SU-DHL-6 (cell line): ENCODE data around the gene CIBAR2.

Source experiments
- H2AFZ ChIP-seq: fragments of 200-600 bp; sonication (generic); 2 replicates; pipeline ENCODE4 v1.6.1; 2014; ENCODE audit warnings: low read depth, mild to moderate bottlenecking, moderate library complexity, mixed read lengths, antibody characterized with exemption, low read length; ENCODE audit not compliant: severe bottlenecking
- H3F3A ChIP-seq: fragments of 200-600 bp; shearing (Covaris generic); 2 replicates; pipeline ENCODE4 v1.6.0; 2016; ENCODE audit warnings: antibody characterized with exemption, mild to moderate bottlenecking; ENCODE audit not compliant: insufficient read depth
- H3K27ac ChIP-seq: fragments of 200-600 bp; sonication (generic); 2 replicates; pipeline ENCODE4 v1.5.1; 2016; ENCODE audit warnings: low read depth, mild to moderate bottlenecking, low read length, moderate library complexity, mixed read lengths
- H3K27me3 ChIP-seq: fragments of 200-600 bp; sonication (generic), shearing (Covaris generic); 2 replicates; pipeline ENCODE4 v1.6.0; 2014; ENCODE audit warnings: mild to moderate bottlenecking, low read length
- H3K36me3 ChIP-seq: fragments of 200-600 bp; sonication (generic); 2 replicates; pipeline ENCODE4 v1.6.1; 2014; ENCODE audit warnings: mild to moderate bottlenecking, low read length, mixed read lengths
- H3K4me2 ChIP-seq: fragments of 300-600, 200-600 bp; shearing (Covaris generic), sonication (generic); 2 replicates; pipeline ENCODE4 v1.6.0; 2014; ENCODE audit warnings: low read length, low read depth, mild to moderate bottlenecking; ENCODE audit not compliant: poor library complexity, severe bottlenecking
- H3K4me3 ChIP-seq: fragments of 200-600 bp; sonication (generic); 2 replicates; pipeline ENCODE4 v1.5.1; 2014; ENCODE audit warnings: antibody characterized with exemption, low read length, mild to moderate bottlenecking, mixed read lengths; ENCODE audit not compliant: insufficient read depth, poor library complexity, severe bottlenecking
- H3K79me2 ChIP-seq: fragments of 200-600 bp; sonication (generic); 2 replicates; pipeline ENCODE4 v1.6.1; 2014; ENCODE audit warnings: mild to moderate bottlenecking, low read length, moderate library complexity; ENCODE audit not compliant: insufficient read depth
- H3K9ac ChIP-seq: fragments of 200-600 bp; sonication (generic); 2 replicates; pipeline ENCODE4 v1.7.0; 2014; ENCODE audit warnings: mild to moderate bottlenecking, low read length
- H3K9me2 ChIP-seq: fragments of 200-600 bp; sonication (generic); replicated peaks from 2 replicates; pipeline ENCODE4 v1.6.1; 2014; ENCODE audit warnings: low read length; ENCODE audit not compliant: insufficient read depth
- H3K9me3 ChIP-seq: fragments of 200-600 bp; sonication (generic); 2 replicates; pipeline ENCODE4 v1.6.1; 2014; ENCODE audit warnings: low read length, mixed read lengths; ENCODE audit not compliant: insufficient read depth
- H4K20me1 ChIP-seq: fragments of 200-600 bp; sonication (generic); 2 replicates; pipeline ENCODE4 v1.6.1; 2014; ENCODE audit warnings: low read depth, mild to moderate bottlenecking, antibody characterized with exemption, low read length, moderate library complexity, mixed read lengths
- EZH2phosphoT487 ChIP-seq: fragments of 200-600 bp; sonication (generic), shearing (Covaris generic); conservative IDR thresholded peaks from 2 replicates; pipeline ENCODE4 v1.6.1; 2018; ENCODE audit warnings: mild to moderate bottlenecking, antibody characterized with exemption, low read length, moderate library complexity, mixed read lengths
- TF ChIP-seq, protein P1 (sequence below): fragments of 200-600 bp; sonication (generic); IDR thresholded peaks from one replicate; pipeline ENCODE4 v1.5.1; 2017; ENCODE audit warnings: antibody characterized with exemption, mild to moderate bottlenecking, low read length, moderate library complexity; ENCODE audit not compliant: insufficient read depth, poor library complexity, severe bottlenecking

The CIBAR2 gene

DNA sequence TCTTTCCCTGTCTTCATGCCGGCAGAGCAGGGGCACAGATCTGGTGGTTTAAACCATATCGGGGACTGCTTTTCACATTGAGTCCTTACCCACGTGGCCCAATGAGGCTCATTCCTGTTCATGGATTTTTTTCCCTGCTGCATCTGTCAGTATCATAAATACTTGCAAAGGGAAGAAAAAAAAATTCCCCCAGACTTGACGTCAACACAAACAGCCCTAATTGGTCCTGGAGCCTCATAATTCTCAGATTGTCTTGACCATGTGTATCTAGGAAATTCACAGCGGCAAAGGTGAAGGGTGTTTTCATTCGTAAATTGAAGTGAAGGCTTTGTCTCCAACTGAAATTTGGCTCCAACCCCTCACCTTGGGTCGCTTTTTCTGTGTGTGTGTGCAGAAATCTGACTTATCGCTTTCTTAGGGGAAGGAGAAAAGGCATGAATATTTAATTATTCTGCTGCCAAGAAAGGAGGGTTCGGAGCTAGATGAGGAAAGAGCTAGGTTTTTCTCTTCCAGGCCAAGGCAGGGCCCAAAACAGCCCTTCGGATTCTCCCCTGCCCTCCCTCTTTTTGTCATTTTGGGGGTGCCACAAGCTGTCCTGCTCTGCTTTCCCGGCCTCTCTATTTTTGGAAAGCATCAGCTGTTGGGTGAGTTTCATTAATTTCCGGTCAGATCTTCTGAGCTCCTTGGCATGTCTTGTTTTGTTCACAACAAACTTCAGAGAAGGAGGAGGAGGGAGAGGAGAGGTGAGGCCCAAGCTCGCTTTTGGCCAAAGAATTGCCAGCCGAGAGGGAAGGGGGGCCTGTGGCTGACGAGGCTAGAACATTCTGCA is 17.8 kb upstream of the CIBAR2 start:
- Histone ChIP-seq H2AFZ (no peak overlapping the region), H3K9me3 (no peaks in the 10 kb centered on the region), H4K20me1 (no peaks in the 10 kb centered on the region), H3K4me3 (no peak overlapping the region), H3K79me2 (no peaks in the 10 kb centered on the region), H3F3A (no peaks in the 10 kb centered on the region), H3K27me3 (no peaks in the 10 kb centered on the region), H3K27ac (no peak overlapping the region), H3K9me2 (no peaks in the 10 kb centered on the region), H3K4me2 (no peak overlapping the region), H3K9ac (no peak overlapping the region), H3K36me3 (no peaks in the 10 kb centered on the region)
- no peak for TF ChIP-seq EZH2phosphoT487
- TF ChIP-seq, protein P1, sequence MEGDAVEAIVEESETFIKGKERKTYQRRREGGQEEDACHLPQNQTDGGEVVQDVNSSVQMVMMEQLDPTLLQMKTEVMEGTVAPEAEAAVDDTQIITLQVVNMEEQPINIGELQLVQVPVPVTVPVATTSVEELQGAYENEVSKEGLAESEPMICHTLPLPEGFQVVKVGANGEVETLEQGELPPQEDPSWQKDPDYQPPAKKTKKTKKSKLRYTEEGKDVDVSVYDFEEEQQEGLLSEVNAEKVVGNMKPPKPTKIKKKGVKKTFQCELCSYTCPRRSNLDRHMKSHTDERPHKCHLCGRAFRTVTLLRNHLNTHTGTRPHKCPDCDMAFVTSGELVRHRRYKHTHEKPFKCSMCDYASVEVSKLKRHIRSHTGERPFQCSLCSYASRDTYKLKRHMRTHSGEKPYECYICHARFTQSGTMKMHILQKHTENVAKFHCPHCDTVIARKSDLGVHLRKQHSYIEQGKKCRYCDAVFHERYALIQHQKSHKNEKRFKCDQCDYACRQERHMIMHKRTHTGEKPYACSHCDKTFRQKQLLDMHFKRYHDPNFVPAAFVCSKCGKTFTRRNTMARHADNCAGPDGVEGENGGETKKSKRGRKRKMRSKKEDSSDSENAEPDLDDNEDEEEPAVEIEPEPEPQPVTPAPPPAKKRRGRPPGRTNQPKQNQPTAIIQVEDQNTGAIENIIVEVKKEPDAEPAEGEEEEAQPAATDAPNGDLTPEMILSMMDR, result no peak

DNA sequence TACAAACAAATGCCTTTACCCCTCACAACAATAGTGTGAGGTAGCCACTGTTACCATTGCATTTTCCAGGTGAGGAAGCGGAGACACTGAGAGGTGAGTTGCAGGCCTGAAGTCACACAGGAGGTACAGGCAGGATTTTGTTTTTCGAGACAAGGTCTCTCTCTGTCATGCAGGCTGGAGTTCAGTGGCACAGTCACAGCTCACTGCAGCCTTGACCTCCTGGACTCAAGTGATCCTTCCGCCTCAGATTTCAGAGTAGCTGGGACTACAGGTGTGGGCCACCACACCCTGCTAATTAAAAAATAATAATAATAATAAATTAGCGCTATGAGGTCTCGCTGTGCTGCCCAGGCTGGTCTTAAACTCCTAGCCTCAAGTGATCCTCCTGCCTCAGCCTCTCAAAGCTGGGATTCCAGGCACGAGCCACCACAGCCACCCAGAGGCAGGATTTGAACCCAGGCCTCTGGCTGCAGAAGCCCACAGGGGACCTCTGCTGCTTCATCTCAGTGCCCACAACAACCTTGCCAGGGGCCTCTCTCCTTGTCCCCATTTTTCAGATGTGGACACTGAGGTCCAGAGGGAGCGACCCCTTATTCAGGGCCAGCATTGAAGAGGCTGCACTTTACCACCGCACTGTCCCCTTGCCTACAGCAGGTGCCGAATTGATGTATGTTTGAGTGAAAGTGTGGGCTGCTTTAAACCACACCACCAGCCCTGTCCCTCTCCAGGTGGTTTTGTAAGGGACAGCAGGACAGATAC is 16.0 kb upstream of the CIBAR2 start:
- Histone ChIP-seq H4K20me1 (no peaks in the 10 kb centered on the region), H3F3A (no peaks in the 10 kb centered on the region), H3K36me3 (no peaks in the 10 kb centered on the region), H3K9ac (no peak overlapping the region), H3K4me3 (no peak overlapping the region), H3K79me2 (no peaks in the 10 kb centered on the region), H3K9me3 (no peaks in the 10 kb centered on the region), H2AFZ (no peak overlapping the region), H3K27me3 (no peaks in the 10 kb centered on the region), H3K9me2 (no peaks in the 10 kb centered on the region), H3K4me2 (no peak overlapping the region), H3K27ac (no peak overlapping the region)
- TF ChIP-seq, protein P1, result no peak
- no peak for TF ChIP-seq EZH2phosphoT487

DNA sequence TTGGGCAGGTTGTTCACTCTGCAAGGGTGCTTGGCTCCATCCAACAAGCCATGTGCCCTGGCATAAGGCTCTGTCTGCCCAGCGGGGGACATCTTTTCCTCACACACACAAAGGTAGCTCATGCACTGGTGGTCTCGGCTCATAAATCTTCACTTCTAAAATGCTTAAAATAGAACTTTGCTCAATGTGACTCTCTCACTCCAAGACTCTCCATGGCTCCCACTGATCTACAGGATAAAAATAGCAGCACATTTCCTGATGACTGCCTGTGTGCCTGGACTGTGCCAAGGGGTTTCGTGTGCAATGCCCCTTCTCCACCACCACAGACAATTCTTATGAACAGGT is 15.1 kb upstream of the CIBAR2 start:
- H3K9me3 ChIP-seq, result no peaks in the 10 kb centered on the region
- H3F3A ChIP-seq, result no peaks in the 10 kb centered on the region
- H3K79me2 ChIP-seq, result no peaks in the 10 kb centered on the region
- H3K27ac ChIP-seq, result no peak overlapping the region
- H2AFZ ChIP-seq, result no peak overlapping the region
- H3K4me3 ChIP-seq, result no peak overlapping the region
- H3K9ac ChIP-seq, result no peak overlapping the region
- H3K9me2 ChIP-seq, result no peaks in the 10 kb centered on the region
- no peak overlapping the region for H3K4me2 ChIP-seq
- H4K20me1 ChIP-seq, result no peaks in the 10 kb centered on the region
- TF ChIP-seq, protein P1, result no peak
- no peaks in the 10 kb centered on the region for H3K36me3 ChIP-seq
- no peaks in the 10 kb centered on the region for H3K27me3 ChIP-seq
